IMR-90 (cell line): Measurements from ENCODE around the gene NRP1. TPM values are rescaled to one million over a fixed set of nuclear protein-coding genes. Genes with fewer than 3 reads are reported as not detected.
A peak's percentile ranks its signal among the peaks of the same experiment; 100 is the strongest.

Experiments used
- ATAC-seq: fragments of 200-7000 bp; cut with Tn5 transposase; 2 replicates; pipeline ENCODE4 v1.9.1; 2020; ENCODE audit warnings: low read depth, mild to moderate bottlenecking, moderate library complexity
- BruUV-seq: library from RNA; stranded (reverse); fragments of 400-500 nt; replicated peaks from 2 replicates; lab custom pipeline; 2021; lab: Mats Ljungman, UMichigan
- CTCF ChIA-PET: fragments of 300-600 bp; formaldehyde crosslinking; extraction: SDS; loops from one replicate; lab custom pipeline; 2021; ENCODE audit warnings: antibody characterized with exemption; lab: Yijun Ruan, JAX
- POLR2A ChIA-PET: fragments of 300-600 bp; sonication (Branson Sonifier 250); formaldehyde crosslinking; loops from one replicate; lab custom pipeline; 2022; ENCODE audit warnings: antibody characterized with exemption; ENCODE audit not compliant: unreplicated experiment; lab: Charles Lee
- DNase-seq: peaks from one replicate; pipeline ENCODE4 v3.0.0; 2013
- H2AFZ ChIP-seq: replicated peaks from 2 replicates; pipeline ENCODE3; 2013; ENCODE audit warnings: low read length, mild to moderate bottlenecking; ENCODE audit not compliant: poor library complexity
- H2AK5ac ChIP-seq: 2 replicates; pipeline ENCODE4 v1.6.1; 2013; ENCODE audit warnings: low read depth, low read length, inconsistent platforms
- H2AK9ac ChIP-seq: replicated peaks from 2 replicates; pipeline ENCODE3; 2013; ENCODE audit warnings: mild to moderate bottlenecking, low read depth, low read length, moderate library complexity; ENCODE audit not compliant: poor library complexity
- H2BK120ac ChIP-seq: 2 replicates; pipeline ENCODE4 v1.6.1; 2013; ENCODE audit warnings: low read depth, low read length, inconsistent platforms
- H2BK15ac ChIP-seq: 3 replicates; pipeline ENCODE4 v1.6.1; 2013; ENCODE audit warnings: low read depth, low read length, inconsistent platforms
- H2BK20ac ChIP-seq: 2 replicates; pipeline ENCODE4 v1.6.1; 2013; ENCODE audit warnings: low read depth, mild to moderate bottlenecking, inconsistent platforms, low read length, moderate library complexity
- H2BK5ac ChIP-seq: 2 replicates; pipeline ENCODE4 v1.6.1; 2013; ENCODE audit warnings: mild to moderate bottlenecking, low read depth, low read length, inconsistent platforms; ENCODE audit not compliant: poor library complexity, severe bottlenecking
- H3K14ac ChIP-seq: replicated peaks from 2 replicates; pipeline ENCODE4 v1.6.1; 2013; ENCODE audit warnings: low read depth, low read length, inconsistent platforms
- H3K18ac ChIP-seq: 2 replicates; pipeline ENCODE4 v1.6.1; 2013; ENCODE audit warnings: low read depth, low read length, control low read depth
- H3K23ac ChIP-seq: 2 replicates; pipeline ENCODE4 v1.6.1; 2013; ENCODE audit warnings: low read depth, low read length, inconsistent platforms
- H3K27ac ChIP-seq: 2 replicates; pipeline ENCODE4 v1.5.1; 2013; ENCODE audit warnings: mild to moderate bottlenecking, control low read depth, low read length; ENCODE audit not compliant: insufficient read depth
- H3K27me3 ChIP-seq: 2 replicates; pipeline ENCODE4 v1.6.1; 2013; ENCODE audit warnings: low read length; ENCODE audit not compliant: control insufficient read depth, insufficient read depth
- H3K36me3 ChIP-seq: 2 replicates; pipeline ENCODE4 v1.6.1; 2013; ENCODE audit warnings: low read length, mixed read lengths; ENCODE audit not compliant: control insufficient read depth, insufficient read depth
- H3K4ac ChIP-seq: 2 replicates; pipeline ENCODE4 v1.6.1; 2013; ENCODE audit warnings: low read depth, low read length, inconsistent platforms
- H3K4me1 ChIP-seq: 2 replicates; pipeline ENCODE4 v1.6.1; 2013; ENCODE audit warnings: low read length, mixed read lengths; ENCODE audit not compliant: control insufficient read depth, insufficient read depth
- H3K4me2 ChIP-seq: 2 replicates; pipeline ENCODE4 v1.6.1; 2013; ENCODE audit warnings: low read depth, mild to moderate bottlenecking, control low read depth, low read length, moderate library complexity
- H3K4me3 ChIP-seq: 2 replicates; pipeline ENCODE4 v1.5.1; 2013; ENCODE audit warnings: low read depth, mild to moderate bottlenecking, control low read depth, low read length, moderate library complexity; ENCODE audit not compliant: insufficient read depth
- H3K56ac ChIP-seq: 2 replicates; pipeline ENCODE4 v1.6.1; 2013; ENCODE audit warnings: low read length, inconsistent platforms; ENCODE audit not compliant: insufficient read depth; ENCODE audit errors: extremely low read depth
- H3K79me1 ChIP-seq, 2 experiments: 2 replicates each; pipeline ENCODE4 v1.6.1; 2013; ENCODE audit warnings: low read length in 2 of 2, inconsistent platforms in 1 of 2, low read depth in 1 of 2
- H3K9ac ChIP-seq: 2 replicates; pipeline ENCODE4 v1.6.1; 2013; ENCODE audit warnings: low read depth, low read length, control low read depth
- H3K9me1 ChIP-seq: 2 replicates; pipeline ENCODE4 v1.6.1; 2013; ENCODE audit warnings: low read length, inconsistent platforms; ENCODE audit not compliant: insufficient read depth
- H3K9me3 ChIP-seq: 2 replicates; pipeline ENCODE4 v1.6.1; 2013; ENCODE audit warnings: low read length; ENCODE audit not compliant: control insufficient read depth, insufficient read depth
- H4K20me1 ChIP-seq: 2 replicates; pipeline ENCODE4 v1.6.1; 2013; ENCODE audit warnings: low read length, inconsistent platforms; ENCODE audit not compliant: insufficient read depth
- H4K5ac ChIP-seq: 2 replicates; pipeline ENCODE4 v1.6.1; 2013; ENCODE audit warnings: mild to moderate bottlenecking, low read depth, low read length, control low read depth
- H4K8ac ChIP-seq, 2 experiments: 2 replicates each; pipeline ENCODE4 v1.6.1; 2013; ENCODE audit warnings: low read depth in 2 of 2, low read length in 2 of 2, control low read depth in 1 of 2, inconsistent platforms in 1 of 2
- H4K91ac ChIP-seq: 2 replicates; pipeline ENCODE4 v1.6.1; 2013; ENCODE audit warnings: low read depth, low read length, inconsistent platforms; ENCODE audit not compliant: insufficient read depth
- CHD1 ChIP-seq: IDR thresholded peaks from 2 replicates; pipeline ENCODE4 v1.6.1; 2012; ENCODE audit warnings: low read depth, low read length, improper control_type of control experiment
- MXI1 ChIP-seq: IDR thresholded peaks from 2 replicates; pipeline ENCODE4 v1.6.1; 2012; ENCODE audit warnings: low read depth, mild to moderate bottlenecking, low read length, moderate library complexity, borderline replicate concordance
- WGBS, 2 experiments: methylation state at CpG; one replicate each; pipeline versions ENCODE4 v1.1.5 to v1.1.7; 2013; ENCODE audit warnings: missing lambda C conversion rate in 2 of 2; ENCODE audit not compliant: insufficient read length in 1 of 2; ENCODE audit errors: extremely low coverage in 2 of 2; 5-methylcytosine and 5-hydroxymethylcytosine counted together
- dilution Hi-C: fragments of 300-500 bp; cut with HindIII; formaldehyde crosslinking; loops from one replicate; pipeline ENCODE4 v1.14.3; 2018; ENCODE audit warnings: low sequenced_read_pairs; ENCODE audit not compliant: unreplicated experiment
- in situ Hi-C: fragments of 300-500 bp; cut with MboI; formaldehyde crosslinking; loops from 3 replicates; pipeline ENCODE4 v1.14.3; 2019; ENCODE audit warnings: low sequenced_read_pairs, inconsistent platforms, mixed read lengths
- intact Hi-C: fragments of 100-400 bp; cut with micrococcal nuclease; formaldehyde crosslinking; loops from 2 replicates; pipeline ENCODE4 v1.10.0; 2022
- polyA plus RNA-seq, 3 experiments: library from polyadenylated mRNA; depleted of rRNA; stranded (reverse); fragments of >200 nt; gene quantifications; 2 replicates each; pipeline ENCODE4 v1.2.3, GENCODE V29; 2012; ENCODE audit warnings: low replicate concordance in 1 of 3
- total RNA-seq: library from RNA; depleted of rRNA; stranded (reverse); fragments of >200 nt; gene quantifications from 2 replicates; pipeline ENCODE4 v1.2.3, GENCODE V29; 2012

The NRP1 gene
- total and polyA plus RNA-seq, 2 of the 4 experiments (the other 2 are of a cell fraction): 108 to 227 TPM

DNA sequence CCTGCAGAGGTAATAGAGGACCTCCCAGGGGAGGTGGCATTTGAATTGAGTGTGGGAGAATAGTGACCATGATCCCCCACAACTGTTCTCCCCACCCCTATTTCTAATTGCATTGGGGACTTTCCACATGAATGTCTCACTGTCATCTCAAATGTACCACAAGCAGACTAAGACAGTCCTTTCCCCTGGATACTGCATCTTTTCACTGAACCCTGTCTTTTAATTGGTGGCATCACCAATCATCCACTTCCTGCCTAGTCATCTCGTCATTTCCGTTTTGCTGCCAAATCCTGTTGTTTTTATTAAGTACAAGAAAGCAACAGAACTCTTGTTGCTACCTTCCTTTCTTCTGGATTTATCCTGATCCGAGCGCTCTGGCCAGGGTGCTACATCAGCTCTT, 120.3 kb downstream of the NRP1 start:
- 0 out of 2 replicates have a peak overlapping the region, but pooled peaks have one; percentile 28 for H2BK120ac ChIP-seq
- no peak overlapping the region for H3K4ac ChIP-seq
- POLR2A ChIA-PET: no interaction called here
- intact Hi-C loops (no loop called here), dilution Hi-C loops (no loop called here), in situ Hi-C loops (no loop called here)
- H4K5ac ChIP-seq: no peak overlapping the region
- TF ChIP-seq MXI1 (no peak), CHD1 (no peak)
- H3K4me3 ChIP-seq: no peak overlapping the region
- no peak overlapping the region for H3K4me2 ChIP-seq
- CTCF ChIA-PET: no interaction called here
- H3K36me3 ChIP-seq: peaks cover 15% of the 10 kb centered on the region
- ATAC-seq: no peak
- BruUV-seq: no TSS peak
- H3K9me3 ChIP-seq: no peaks in the 10 kb centered on the region
- no peak for DNase-seq
- H4K8ac ChIP-seq: peak overlapping the region in 1 of 2 experiments; percentile 30; a peak in 1 of 4 replicates
- H3K9ac ChIP-seq: no peak overlapping the region
- peaks cover 25% of the 10 kb centered on the region for H3K4me1 ChIP-seq
- H2AK9ac ChIP-seq: no peak overlapping the region
- peaks cover 8% of the 10 kb centered on the region for H3K9me1 ChIP-seq
- 0 out of 2 replicates have a peak overlapping the region, but pooled peaks have one; percentile 33 for H3K14ac ChIP-seq
- no peak overlapping the region; the same call in 1 of the 2 replicates for H3K23ac ChIP-seq
- H3K27ac ChIP-seq: no peak overlapping the region
- H2AK5ac ChIP-seq: peak overlapping the region; percentile 62; the same call in 1 of the 2 replicates
- no peak overlapping the region for H3K56ac ChIP-seq
- no peak overlapping the region for H2AFZ ChIP-seq
- no peak overlapping the region for H4K91ac ChIP-seq
- H2BK5ac ChIP-seq: no peak overlapping the region
- H3K79me1 ChIP-seq: peaks cover 6 to 49% of the 10 kb centered on the region in 2 experiments; a peak in 3 of 4 replicates
- WGBS, 2 experiments: 100% methylated on average over 2 of the region's 4 CpGs; no CpG with 5 or more reads in 1 of the 2 experiments
- H4K20me1 ChIP-seq: no peaks in the 10 kb centered on the region; the same call in 1 of the 2 replicates
- no peak overlapping the region for H3K18ac ChIP-seq
- H2BK15ac ChIP-seq: peak overlapping the region; percentile 37; the same call in 2 of the 3 replicates
- 0 out of 2 replicates have a peak overlapping the region, but pooled peaks have one; percentile 5 for H2BK20ac ChIP-seq
- H3K27me3 ChIP-seq: no peaks in the 10 kb centered on the region
